GM12892 (cell line): Measurements from ENCODE around the gene CDH26.

Experiments used
- DNase-seq: peaks from one replicate; pipeline ENCODE4 v3.0.0; 2011; ENCODE audit not compliant: insufficient read length
- FAIRE-seq: peaks from 2 replicates; lab custom pipeline; 2011; peaks lifted over from hg19 to GRCh38; lab: Jason Lieb, UNC
- POLR2A ChIP-seq: IDR thresholded peaks from 2 replicates; pipeline ENCODE4 v1.6.1; 2011; ENCODE audit warnings: low read depth, low read length, control low read depth
- POLR2AphosphoS5 ChIP-seq: IDR thresholded peaks from 2 replicates; pipeline ENCODE4 v1.6.1; 2011; ENCODE audit warnings: low read depth, low read length, control low read depth
- TAF1 ChIP-seq: IDR thresholded peaks from 2 replicates; pipeline ENCODE4 v1.6.1; 2011; ENCODE audit warnings: low read depth, mild to moderate bottlenecking, control low read depth, low read length, borderline replicate concordance

The CDH26 gene

DNA sequence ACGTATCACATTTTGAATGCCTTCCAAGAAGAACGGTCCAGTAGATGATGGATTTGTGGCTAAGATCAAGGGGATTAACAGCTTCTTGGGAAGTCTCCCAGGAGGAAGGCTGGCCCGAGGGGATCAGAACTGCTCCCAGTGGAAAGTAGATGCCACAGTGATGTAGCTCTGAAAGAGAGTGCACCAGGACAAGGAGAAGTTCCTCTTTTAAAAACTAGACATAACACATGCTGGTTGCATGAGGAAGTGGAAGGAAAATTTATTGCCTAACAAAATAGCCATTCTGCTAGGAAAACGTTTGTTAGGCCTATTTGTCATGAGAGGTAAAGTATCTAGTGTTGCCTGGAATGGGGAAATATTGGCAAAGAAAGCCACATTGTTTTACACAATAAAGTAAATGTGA, 87.8 kb downstream of the CDH26 start:
- no peak for DNase-seq
- no peak for FAIRE-seq

DNA sequence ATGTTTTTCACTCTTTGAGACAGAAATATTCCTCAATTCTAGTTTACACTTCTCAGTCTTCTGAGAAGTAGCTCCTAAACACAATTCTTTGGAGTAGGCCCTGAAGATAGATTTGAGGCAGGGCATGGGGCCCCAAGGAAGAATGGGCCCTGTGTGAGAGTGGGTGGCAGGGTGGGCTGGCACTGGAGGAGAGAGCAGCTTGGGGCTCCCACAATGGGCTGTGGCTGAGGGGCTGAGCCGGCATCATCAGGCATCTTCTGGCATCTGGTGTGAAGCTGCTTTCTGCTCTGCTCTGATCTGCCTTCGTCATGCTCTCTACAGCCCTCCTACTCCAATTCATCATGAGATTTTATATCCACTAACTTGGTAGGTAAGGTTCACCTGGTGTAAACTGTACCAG, 88.2 kb downstream of the CDH26 start:
- DNase-seq (no peak), FAIRE-seq (no peak)
- TF ChIP-seq TAF1: no peak
- TF ChIP-seq POLR2A: no peak
- no peak for TF ChIP-seq POLR2AphosphoS5

More for the DNA sequence above, 87.8 kb downstream of the CDH26 start:
- TF ChIP-seq POLR2A (no peak), POLR2AphosphoS5 (no peak), TAF1 (no peak)

DNA sequence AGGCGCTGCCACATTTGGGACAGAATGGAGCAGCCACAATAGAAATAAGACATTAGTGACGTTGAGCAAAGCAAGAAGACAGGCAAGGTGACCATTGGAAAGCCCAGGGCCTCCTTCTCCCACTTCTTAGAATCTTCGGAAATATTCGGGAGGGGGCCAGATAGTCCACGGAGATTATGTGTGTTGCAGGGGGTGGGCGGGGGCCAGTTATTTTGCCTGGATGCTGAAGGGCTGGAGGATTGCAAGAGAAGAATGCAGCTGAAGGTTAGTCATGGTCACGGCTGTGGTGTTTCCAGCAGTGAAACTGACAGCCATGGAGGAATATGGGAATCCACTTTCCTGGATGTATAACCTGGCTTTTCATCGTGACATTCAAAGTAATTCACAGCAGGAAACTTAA, 88.6 kb downstream of the CDH26 start:
- TF ChIP-seq POLR2AphosphoS5: no peak
- TF ChIP-seq TAF1: no peak
- no peak for TF ChIP-seq POLR2A
- FAIRE-seq (no peak), DNase-seq (no peak)

DNA sequence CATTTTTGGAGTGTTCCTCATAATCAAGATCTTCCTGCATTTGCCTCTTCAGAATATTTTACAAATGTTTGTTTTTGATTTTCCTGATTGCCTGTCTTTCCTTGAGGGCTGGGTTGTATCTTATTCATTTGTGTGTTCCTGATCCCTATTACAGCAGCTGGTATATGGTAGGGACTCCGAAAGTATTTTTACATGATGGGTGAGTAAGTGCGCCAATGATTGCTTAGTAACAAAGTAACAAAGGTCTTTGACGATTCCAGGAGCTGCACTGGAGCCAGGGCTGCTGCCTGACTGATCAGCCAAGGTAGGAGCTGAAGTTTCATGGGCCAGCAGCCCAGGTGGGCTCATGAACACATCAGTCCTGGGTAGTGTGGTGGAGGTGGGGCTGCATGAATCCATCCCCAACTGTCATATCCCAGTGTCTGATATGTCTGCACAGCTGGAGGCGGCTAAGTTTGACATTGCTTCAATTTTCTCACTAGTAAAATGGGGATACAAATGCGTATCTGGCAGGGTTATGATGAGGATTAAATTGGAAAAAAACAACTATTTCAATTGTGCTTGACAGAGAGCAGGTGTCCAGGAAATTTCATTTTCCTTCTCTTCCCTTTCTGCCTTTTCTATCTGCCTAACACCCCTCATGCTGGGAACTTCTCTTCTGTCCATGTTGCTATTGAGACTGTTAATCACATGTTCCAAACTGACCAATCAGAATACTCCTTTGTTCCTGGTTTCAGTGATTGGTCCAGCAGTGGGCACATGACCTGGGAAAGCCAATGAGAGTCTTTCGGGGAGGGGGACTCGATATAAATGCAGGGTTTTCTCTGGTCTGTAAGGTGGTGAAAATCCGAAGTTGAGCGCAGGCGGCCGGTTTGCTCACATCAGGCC, 90.7 kb downstream of the CDH26 start:
- DNase-seq: no peak
- TF ChIP-seq POLR2A (no peak), TAF1 (no peak), POLR2AphosphoS5 (no peak)
- no peak for FAIRE-seq

DNA sequence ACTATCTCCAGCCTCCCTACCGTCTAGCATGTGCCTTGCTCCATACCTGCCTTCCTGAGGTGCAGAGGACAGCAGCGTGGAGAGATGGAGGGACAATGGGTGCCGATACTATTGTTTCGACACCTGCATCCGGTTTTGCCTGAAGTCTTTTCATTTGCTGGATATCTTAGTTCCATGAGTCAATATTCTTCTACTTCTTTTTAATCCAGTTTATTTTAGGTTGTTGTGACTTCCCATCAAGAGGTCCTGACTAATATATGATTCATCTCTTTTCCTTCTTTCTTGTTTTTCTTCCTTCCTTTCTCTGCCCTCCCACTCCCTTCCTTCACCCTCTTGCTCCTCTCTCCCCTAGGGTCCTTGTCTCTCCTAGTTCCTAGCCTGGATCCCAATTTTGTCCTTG, 91.4 kb downstream of the CDH26 start:
- DNase-seq (no peak), FAIRE-seq (no peak)
- TF ChIP-seq POLR2AphosphoS5: no peak
- TF ChIP-seq TAF1: no peak
- TF ChIP-seq POLR2A: no peak

DNA sequence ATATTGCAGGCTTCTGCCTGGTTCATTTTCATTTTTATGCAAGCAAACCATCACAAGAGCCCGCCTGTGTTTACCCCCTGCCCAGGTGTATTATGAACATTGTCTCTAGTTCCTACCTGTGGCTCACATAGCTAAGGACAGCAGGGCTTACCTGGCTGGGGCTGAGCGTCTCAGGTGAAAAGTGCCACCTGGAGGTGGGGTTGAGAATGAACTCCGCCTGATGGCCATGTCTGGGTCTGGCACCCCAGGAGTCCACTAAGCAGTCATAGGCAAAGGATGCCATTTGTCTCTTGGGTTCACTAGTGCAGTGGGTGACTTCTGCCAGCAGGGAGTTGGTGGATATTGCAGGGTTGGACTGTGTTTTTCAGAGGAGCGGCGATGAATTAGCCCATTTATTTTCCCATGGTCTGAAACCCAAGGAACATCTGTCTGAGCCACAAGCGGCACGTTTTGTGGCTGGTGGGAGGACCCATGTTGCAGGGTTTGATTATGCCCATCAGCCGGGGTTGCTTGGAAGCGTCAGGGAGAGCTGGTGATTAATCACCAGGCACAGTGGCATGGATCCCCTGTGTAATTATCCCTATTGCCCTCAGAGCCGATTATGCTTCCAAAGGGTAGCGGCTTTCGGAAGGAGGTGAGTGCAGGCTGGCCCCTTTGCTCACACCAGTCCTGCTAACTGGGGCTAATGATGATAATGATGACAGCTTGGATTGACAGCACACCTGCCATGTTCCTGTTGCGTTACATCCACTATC, 92.1 kb downstream of the CDH26 start:
- FAIRE-seq (no peak), DNase-seq (no peak)
- TF ChIP-seq POLR2A: no peak
- TF ChIP-seq TAF1: no peak
- no peak for TF ChIP-seq POLR2AphosphoS5

DNA sequence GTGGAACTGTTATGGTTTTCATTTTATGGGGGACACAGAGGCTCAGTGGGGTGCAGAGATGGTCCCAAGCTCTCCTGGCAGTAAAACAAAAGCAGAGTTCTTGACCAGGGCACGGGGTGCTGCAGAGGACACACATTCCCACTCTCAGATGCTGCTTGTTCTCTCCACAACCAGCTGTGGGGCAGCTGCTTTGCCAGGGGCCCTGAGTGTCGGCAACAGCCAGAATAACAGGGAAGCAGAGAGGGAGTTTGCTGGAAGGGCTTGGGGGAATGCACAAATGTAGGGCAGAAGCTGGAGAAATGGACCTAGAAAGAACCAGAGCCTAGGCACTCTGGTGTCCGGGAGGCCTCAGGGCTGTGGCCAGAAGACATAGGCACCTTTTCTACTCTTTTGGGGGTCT, 93.7 kb downstream of the CDH26 start:
- TF ChIP-seq POLR2AphosphoS5 (no peak), POLR2A (no peak), TAF1 (no peak)
- FAIRE-seq (no peak), DNase-seq (no peak)

DNA sequence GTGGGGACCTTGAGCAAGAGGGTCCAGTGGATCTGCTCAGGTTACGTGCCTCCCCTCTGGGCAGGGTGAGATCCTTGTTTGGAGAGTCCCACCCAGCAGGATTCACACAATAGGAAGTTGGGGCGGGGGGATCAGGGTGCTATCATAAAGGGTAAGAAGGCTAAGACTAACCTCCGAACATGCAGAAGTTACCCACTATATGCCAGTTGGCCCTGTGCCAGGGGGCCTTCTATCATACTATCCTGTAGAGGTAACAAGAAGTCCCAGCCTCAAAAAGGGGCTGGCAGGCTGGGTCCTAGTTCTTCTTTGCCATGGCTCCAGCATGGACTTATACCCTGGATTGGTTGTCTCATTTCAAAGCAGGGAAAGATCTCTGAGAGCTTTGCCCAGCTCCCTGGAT, 94.1 kb downstream of the CDH26 start:
- DNase-seq (no peak), FAIRE-seq (no peak)
- TF ChIP-seq TAF1 (no peak), POLR2A (no peak), POLR2AphosphoS5 (no peak)

DNA sequence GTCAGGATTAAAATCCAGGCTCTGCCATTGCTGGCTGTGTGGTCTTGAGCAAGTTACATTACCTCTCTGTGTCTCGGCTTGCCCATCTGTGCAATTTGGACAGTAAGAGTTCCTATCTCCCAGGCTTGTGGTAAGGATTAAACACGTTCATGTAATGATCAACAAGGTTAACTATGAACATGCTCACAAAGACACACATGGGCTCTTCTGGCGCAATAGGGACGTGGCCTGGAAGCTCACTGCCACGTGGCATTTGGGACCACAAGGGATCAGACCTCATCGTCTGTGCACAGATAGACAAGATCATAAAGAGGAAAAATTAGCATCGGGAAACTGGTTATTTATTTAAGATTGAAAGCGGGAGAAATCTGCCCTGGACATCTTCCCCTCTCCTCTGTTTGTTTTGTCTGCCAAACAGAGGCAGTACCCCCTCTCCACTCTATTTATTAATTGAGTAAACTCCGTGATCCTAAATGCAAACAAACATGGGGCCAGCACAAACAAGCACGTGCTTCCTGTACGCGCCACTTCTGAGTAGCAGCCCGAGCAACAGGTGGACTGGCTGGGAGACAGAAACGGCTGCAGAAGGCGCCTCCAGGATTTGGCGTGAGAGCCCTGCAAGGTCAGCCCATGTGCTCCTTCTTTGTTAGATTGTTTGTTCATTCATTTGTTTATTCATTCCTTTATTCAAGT, 95.0 kb downstream of the CDH26 start:
- DNase-seq: no peak
- no peak for FAIRE-seq
- TF ChIP-seq POLR2AphosphoS5 (no peak), POLR2A (no peak), TAF1 (no peak)

DNA sequence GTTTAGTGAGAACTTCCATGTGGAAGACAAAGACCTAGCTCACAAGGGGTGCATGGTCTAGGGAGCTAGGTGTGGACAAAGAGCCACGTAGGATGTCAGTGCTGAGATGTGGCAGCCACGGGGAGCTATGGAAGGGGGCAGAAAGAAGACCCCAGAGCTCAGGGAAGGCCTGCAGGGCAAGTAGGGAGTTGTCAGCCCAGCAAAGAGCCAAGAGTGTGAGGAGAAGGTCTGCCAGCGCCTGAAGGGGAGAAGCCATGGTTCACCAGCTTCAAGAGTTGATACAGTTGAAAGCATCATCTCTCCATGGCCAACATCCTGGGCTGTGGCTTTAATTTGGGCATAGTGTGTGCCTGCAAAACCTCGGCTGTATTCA, 95.6 kb downstream of the CDH26 start:
- TF ChIP-seq TAF1: no peak
- TF ChIP-seq POLR2A: no peak
- no peak for TF ChIP-seq POLR2AphosphoS5
- FAIRE-seq: no peak

DNA sequence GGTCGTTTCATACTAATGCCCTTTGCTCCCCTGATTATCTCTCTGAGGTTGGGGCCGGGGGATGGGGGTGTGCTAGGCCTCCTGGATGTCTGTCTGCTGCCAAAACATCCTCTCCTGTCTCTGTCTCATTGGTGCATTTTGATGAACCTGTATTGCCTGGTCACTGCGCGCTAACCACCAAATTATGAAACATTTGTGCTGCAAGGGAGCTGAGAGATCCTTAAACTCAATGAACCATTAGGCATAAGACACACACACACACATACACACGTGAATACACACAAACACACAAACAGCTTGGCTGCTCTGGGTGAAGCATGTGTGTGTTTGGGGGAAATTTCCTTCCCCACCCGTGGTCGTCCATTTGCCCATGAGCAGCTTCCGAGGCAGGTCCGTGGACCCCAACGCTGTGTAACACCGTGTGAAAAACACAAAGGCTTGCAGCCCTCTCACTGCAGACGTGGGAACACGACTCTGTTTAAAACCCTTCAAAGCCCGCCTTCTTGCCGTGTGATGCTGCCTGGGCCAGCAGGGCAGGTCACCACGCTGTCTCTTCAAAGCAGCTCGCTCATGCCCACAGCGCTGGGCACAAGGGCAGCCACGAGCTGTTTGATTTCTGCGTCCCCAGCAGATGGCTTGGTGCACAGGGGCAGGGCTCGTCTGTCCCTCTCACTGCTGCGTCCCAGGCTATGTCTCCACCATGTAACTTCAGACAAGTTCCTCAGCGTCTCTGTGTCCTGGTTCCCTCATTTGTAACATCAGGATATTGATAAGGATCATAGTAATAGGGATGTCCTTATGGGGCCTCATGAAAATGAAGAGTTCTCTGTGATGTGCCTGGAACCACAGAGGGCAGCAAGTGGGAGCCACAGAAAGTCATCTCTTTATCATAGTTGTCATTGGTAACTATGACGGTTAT, 96.8 kb downstream of the CDH26 start:
- FAIRE-seq: no peak
- DNase-seq: no peak
- TF ChIP-seq POLR2AphosphoS5 (no peak), TAF1 (no peak), POLR2A (no peak)

More for the DNA sequence above, 95.6 kb downstream of the CDH26 start:
- no peak for DNase-seq
